GM21526 (cell line): ENCODE results near the gene MCRIP2.
"Not testable (repeated sequence)": the region's sequence is repeated elsewhere in the genome, so short reads cannot be mapped to it uniquely, and the experiment has no call there.

Experiments used
- ATAC-seq: cut with Tn5 transposase; IDR thresholded peaks from one replicate; pipeline ENCODE4 v1.9.1; 2021; ENCODE audit warnings: moderate library complexity; ENCODE audit not compliant: unreplicated experiment, low FRiP score

MCRIP2 gene, protein sequence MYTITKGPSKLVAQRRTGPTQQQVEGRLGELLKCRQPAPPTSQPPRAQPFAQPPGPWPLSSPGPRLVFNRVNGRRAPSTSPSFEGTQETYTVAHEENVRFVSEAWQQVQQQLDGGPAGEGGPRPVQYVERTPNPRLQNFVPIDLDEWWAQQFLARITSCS

GRCh38 chr16:641326-642188 lies at the start of gene MCRIP2:
Gene MCRIP2 (plus strand): TSS chr16:641828. CDS start chr16:641992, 164 bp downstream.
- ATAC-seq, result peak; percentile 27

DNA sequence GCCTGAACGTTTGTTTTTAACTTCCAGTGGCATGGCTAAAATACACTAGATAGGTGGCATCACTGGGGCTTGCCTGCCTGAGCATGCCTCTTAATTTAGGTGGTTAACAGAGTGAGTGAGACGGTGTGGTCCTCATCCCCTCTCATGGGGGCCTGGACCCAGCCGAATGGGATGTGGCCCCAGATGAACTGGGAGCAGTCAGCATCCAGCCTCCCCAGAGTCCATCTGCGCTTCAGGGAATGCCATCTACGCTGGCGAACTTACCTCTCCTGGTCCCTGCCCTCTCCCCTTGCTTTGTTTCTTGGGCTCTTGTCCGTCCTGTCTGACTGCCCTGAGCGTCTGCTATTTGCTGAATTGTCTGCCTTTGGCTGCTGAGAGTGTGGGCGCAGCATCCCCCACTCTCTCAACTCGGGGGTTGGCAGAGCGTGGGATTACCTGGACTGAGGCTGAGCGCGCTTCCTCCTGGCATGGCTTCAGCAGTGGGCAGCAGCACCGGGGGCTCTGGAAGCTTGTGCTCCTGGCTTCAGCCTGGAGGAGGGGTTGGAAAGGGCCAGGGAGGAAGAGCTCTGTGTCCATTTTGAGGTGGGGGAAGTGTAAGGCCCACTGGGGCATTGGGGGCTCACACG lies 49.6 kb upstream of the MCRIP2 start:
- no peak for ATAC-seq

DNA sequence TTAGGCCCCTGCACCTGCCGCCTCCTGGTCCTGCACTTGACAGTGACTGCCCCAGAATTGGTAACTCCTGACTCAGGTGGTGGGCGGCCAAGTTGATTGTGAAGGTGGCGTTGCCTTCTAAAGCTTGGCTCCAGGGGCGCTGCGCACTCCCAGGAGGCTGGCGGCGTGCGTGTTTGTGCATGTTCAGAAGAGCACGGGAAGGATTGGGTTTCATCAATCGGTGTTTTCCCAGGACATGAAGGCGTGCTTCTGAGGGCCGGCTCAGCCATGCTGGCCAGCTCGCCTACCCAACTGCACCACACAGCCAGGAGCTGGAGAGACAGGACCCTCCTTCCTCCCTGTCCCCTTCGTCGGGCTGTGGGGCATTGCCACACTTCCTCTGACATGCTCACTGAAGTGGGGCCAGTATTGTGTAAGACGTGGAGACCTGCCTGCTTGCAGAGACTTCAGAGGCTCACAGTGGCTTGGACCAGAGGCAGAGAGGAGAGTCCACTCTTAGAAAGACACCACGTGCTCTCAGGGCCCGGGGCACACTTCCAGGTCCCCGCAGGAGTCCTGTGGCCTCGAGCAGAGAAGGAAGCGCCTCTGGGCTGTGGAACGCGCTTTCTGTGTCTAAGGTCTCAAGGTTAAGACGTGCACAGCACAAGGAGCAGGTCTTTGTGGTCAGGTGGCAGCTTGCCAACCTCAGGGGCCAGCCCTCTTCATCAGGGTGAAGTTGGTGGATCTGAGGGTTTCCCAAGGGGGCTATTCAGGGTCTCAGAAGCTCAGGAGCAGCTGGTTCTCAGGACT lies 48.9 kb upstream of the MCRIP2 start:
- ATAC-seq, result no peak

- ATAC-seq, result no peak
These were observed 48.2 kb upstream of the MCRIP2 start for GRCh38 chr16:593406-593805.

DNA sequence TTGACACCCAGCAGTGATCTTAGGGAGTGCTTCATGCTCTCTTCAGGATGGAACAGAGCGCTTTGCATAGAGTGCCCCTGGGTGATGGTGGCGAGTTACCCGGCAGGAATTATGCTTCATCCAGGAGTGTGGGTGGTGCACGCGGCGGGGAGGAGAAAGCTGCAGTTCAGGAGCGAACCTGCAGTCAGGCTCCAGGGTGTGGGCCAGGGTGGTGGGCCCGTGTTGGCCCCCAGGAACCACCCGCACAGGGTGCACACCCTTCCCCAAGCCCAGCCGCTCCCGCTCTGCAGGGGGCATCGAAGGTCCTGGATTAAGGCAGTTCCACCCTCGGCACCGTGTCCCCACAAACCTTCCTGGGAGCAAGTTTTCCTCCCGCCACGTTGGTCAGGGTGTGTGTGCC lies 47.8 kb upstream of the MCRIP2 start:
- no peak for ATAC-seq

DNA sequence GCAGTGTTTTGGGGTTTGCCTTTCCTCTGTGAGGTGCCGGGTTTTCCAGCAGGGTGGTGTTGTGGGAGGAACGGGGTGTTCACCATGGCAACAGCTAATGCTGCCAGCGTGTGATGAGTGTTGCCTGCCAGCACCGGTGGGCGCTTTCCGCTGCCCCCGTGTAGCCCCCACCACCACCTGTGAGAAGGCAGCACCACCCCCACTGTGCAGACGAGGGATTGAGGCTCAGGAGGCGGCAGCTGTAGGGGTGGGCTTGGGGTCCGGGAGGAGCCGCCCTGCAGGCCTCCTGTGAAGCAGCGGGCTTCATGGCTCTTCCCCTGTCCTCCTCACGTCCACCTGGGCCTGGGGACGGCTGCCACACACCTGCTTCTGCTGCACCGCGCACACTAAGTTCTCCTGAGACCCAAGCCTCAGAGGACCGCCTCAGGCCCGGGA lies 46.5 kb upstream of the MCRIP2 start:
- ATAC-seq, result no peak

- ATAC-seq, result no peak
These were observed 45.5 kb upstream of the MCRIP2 start for GRCh38 chr16:595942-596735.

DNA sequence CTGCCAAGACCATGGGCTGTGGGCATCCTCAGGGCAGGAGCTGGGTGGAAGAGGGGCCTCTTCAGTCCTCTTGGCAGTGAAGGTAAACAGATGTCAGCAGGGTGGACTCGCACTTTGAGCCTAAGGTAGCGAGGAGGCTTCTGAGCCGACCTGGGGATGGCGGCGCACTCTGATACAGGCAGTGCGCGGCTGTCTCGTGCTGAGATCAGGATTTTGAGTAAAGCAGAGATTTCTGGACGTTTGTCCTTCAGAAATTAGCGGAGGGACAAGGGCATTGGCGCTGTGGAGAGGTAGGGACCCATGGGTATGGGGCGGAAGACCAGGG lies 44.9 kb upstream of the MCRIP2 start:
- ATAC-seq, result no peak

DNA sequence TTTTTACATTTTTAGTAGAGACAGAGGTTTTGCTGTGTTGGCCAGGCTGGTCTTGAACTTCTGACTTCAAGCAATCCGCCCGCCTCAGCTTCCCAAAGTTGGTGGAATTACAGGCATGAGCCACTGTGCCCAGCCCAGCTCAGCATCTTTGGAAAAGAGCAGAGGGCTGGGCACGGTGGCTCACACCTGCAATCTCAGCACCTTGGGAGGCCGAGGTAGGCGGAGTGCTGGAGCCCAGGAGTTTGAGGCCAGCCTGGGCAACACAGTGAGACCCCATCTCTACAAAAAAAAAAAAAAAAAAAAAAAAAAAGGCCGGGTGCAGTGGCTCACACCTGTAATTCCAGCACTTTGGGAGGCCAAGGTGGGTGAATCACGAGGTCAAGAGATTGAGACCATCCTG lies 44.0 kb upstream of the MCRIP2 start:
- not testable (repeated sequence) for ATAC-seq

DNA sequence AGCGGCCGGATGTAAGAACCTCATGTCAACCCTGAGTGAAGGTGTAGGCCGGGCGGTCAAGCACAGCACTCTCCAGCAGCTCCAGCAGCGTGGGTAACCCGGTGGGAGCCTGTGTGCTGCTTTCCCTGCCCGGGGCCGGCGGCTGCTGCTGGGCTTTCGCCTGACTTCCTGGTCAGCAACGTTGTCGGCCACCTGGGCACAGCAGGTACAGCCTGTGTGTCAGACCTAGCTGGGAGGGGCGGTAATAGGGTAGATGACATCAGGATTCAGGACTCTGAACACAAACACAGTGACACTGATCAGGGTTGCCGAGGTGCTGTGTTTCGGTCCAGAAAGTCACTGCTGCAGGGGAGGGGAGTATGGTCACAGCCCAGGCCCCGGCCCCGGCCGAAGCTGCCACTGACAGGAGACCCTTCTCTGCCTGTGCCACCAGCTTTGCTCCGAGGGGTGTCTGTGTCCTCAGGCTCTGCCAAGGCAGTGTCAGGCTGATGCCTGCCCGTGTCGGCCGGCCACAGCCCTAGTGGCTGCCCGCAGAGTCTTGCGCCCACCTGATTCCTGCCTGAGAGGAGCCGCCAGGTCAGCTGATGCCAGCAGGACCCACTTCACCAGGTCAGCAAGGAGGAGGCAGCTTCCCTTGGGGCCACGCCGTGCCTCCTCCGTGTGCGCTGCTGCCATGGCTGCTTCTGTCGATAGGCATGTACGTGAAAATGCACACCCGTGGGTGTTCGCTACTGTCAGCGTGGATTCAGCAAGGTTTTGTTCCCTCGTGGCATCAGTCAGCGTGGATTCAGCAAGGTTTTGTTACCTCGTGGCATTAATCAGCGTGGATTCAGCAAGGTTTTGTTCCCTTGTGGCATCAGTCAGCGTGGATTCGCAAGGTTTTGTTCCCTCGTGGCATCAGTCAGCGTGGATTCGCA lies 42.5 kb upstream of the MCRIP2 start:
- ATAC-seq, result no peak

DNA sequence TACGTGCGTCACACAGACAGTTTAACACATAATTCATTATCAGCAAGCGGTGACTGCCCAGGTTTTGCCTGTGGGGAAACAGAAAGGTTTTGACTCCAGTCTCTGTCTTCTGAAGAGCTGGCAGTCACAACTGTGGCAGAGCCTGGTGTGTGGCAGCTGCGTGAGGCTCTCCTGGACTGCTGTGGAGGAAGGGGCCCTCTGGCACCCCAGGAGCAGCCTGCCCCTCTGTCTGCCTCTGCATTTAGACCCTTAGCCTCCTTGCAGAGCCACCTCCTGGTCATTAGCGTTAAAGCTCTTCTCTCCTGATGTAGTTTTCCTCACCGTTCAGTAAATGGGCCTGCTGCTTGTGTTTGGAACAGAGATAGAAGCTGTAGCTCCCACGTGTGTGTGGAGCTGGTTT lies 40.8 kb upstream of the MCRIP2 start:
- ATAC-seq, result no peak

GRCh38 chr16:603933-604332 lies 37.7 kb upstream of the MCRIP2 start:
- no peak for ATAC-seq

DNA sequence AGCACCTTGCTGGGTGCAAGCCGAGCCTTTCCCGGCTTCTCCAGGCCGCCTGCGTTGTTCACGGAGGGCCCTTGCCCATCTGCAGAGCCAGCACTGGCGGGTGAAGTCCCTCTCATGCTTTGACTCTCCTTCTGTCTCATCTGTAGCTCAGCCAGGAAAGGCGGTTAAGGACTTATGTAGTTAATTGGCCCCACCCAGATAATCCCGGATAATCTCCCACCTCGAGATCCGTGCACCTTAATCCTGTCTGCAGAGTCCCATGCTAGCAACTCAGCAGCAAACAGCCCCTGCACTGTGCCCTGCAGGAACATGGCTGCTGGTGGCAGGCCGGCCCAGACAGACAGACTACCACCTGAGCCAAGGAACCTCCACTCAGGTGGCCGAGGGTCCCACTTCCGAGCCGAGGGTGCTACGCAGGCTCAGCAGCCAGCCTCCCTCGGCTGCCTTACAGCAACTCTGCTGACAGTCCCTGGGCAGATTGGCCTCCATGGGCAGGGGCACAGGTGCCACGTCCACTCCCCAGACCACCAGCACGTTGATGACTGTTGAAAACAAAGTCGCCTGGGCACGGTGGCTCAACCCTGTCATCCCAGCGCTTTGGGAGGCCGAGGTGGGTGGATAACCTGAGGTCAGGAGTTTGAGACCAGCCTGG lies 34.8 kb upstream of the MCRIP2 start:
- no peak for ATAC-seq

- ATAC-seq, result no peak
These were observed 33.6 kb upstream of the MCRIP2 start for GRCh38 chr16:608019-608418.

GRCh38 chr16:609316-609715 lies 32.3 kb upstream of the MCRIP2 start:
- ATAC-seq, result no peak

DNA sequence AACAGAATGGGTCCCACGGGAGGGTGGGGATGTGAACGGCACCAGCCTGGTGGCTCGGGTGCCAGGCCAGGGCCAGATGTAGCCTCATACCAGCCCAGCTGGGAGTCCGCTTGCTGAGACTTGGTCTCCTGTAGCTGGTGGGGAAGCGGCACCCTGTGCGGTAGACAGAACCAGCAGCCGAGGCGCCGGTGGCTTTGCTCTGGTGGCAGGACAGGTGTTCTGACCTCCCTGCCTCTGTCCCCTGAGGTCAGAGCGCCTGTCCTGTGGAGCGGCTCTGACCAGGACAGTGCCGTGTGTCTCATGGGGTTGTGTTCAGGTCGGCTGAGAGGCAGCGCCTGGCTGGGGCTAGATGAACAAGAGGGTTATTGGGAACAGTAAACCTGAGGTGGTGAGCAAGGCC lies 31.6 kb upstream of the MCRIP2 start:
- no peak for ATAC-seq

GRCh38 chr16:610513-611381 lies 30.9 kb upstream of the MCRIP2 start:
- no peak for ATAC-seq

- ATAC-seq, result no peak
These were observed 26.5 kb upstream of the MCRIP2 start for GRCh38 chr16:615122-615521.
